ENCODE results near the gene UBE2G1. TPM values are rescaled to one million over a fixed set of nuclear protein-coding genes. Genes with fewer than 3 reads are reported as not detected.

Gene UBE2G1
- total and polyA plus RNA-seq, 4 donors, result 8.0 to 47.5 (median 34.4) TPM

- WGBS, 2 donors, result 97 to 98% methylated on average over 4 of the region's 4 CpGs
- Histone ChIP-seq H3K4me1 (ENCODE audit: control insufficient read depth in 5 of 5, insufficient read depth in 5 of 5, low read length in 5 of 5) (peaks cover 0 to 20% (median 0%) of the 10 kb centered on the region in 5 donors), H3K9ac (ENCODE audit: insufficient read depth in 1 of 2, low read length in 2 of 2) (no peak overlapping the region), H3K27ac (ENCODE audit: low read depth in 1 of 2, low read length in 1 of 2) (no peak overlapping the region), H3K27me3 (ENCODE audit: control insufficient read depth in 3 of 3, insufficient read depth in 3 of 3, low read length in 2 of 3) (no peaks in the 10 kb centered on the region), H3K4me3 (no peak overlapping the region), H3K36me3 (ENCODE audit: control insufficient read depth in 4 of 4, insufficient read depth in 4 of 4, low read length in 4 of 4) (peaks cover 0 to 4% (median 0%) of the 10 kb centered on the region in 4 donors), H3K9me3 (ENCODE audit: control insufficient read depth in 4 of 4, insufficient read depth in 3 of 4, low read length in 3 of 4) (no peaks in the 10 kb centered on the region)
- ATAC-seq (ENCODE audit: insufficient read depth, low FRiP score) (no peak), DNase-seq (no peak)
- TF ChIP-seq, protein P1, sequence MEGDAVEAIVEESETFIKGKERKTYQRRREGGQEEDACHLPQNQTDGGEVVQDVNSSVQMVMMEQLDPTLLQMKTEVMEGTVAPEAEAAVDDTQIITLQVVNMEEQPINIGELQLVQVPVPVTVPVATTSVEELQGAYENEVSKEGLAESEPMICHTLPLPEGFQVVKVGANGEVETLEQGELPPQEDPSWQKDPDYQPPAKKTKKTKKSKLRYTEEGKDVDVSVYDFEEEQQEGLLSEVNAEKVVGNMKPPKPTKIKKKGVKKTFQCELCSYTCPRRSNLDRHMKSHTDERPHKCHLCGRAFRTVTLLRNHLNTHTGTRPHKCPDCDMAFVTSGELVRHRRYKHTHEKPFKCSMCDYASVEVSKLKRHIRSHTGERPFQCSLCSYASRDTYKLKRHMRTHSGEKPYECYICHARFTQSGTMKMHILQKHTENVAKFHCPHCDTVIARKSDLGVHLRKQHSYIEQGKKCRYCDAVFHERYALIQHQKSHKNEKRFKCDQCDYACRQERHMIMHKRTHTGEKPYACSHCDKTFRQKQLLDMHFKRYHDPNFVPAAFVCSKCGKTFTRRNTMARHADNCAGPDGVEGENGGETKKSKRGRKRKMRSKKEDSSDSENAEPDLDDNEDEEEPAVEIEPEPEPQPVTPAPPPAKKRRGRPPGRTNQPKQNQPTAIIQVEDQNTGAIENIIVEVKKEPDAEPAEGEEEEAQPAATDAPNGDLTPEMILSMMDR (IDR thresholded peaks at IDR 0.05; ENCODE audit: control extremely low read depth, extremely low read depth), result no peak
These were observed 8.3 kb downstream of the UBE2G1 start for GRCh38 chr17:4358154-4358553.

- 93 to 97% methylated on average over 1 of the region's 1 CpG for WGBS, 2 donors
- Histone ChIP-seq H3K4me3 (no peak overlapping the region), H3K27ac (ENCODE audit: low read depth in 1 of 2, low read length in 1 of 2) (no peak overlapping the region), H3K4me1 (ENCODE audit: control insufficient read depth in 5 of 5, insufficient read depth in 5 of 5, low read length in 5 of 5) (peaks cover 0 to 20% (median 0%) of the 10 kb centered on the region in 5 donors), H3K9ac (ENCODE audit: insufficient read depth in 1 of 2, low read length in 2 of 2) (no peak overlapping the region), H3K9me3 (ENCODE audit: control insufficient read depth in 4 of 4, insufficient read depth in 3 of 4, low read length in 3 of 4) (no peaks in the 10 kb centered on the region), H3K27me3 (ENCODE audit: control insufficient read depth in 3 of 3, insufficient read depth in 3 of 3, low read length in 2 of 3) (no peaks in the 10 kb centered on the region), H3K36me3 (ENCODE audit: control insufficient read depth in 4 of 4, insufficient read depth in 4 of 4, low read length in 4 of 4) (peaks cover 0 to 3% (median 0%) of the 10 kb centered on the region in 4 donors)
- ATAC-seq (ENCODE audit: insufficient read depth, low FRiP score), result no peak
- DNase-seq, result no peak
- TF ChIP-seq, protein P1 (IDR thresholded peaks at IDR 0.05; ENCODE audit: control extremely low read depth, extremely low read depth), result no peak
These were observed 8.8 kb downstream of the UBE2G1 start for GRCh38 chr17:4357671-4358070.

DNA sequence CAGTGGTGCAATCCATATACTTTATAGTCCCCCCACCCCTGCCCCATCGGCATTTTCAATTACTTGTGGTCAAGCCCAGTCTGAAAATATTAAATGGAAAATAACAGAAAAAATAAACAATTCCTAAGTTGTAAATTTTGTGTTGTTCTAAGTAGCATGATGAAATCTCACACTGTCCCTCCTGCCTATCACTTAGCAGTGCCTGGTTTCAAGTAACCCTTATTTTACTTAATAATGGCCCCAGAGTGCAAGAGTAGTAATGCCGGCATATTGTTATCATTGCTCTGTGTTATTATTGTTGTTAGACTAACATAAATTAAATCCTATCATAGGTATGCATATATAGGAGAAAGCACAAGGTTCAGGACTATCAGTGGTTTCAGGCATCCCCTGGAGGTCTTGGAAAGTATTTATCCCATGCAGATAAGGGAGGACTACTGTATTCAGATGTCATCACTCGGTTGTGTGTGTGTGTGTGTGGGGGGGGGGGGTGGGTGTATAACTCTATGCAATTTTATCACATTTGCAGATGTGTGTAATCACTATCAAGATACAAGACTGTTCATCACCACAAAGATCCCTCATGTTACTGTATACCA lies 9.3 kb downstream of the UBE2G1 start:
- TF ChIP-seq, protein P1 (IDR thresholded peaks at IDR 0.05; ENCODE audit: control extremely low read depth, extremely low read depth), result no peak
- no peak overlapping the region for H3K9ac ChIP-seq (ENCODE audit: insufficient read depth in 1 of 2, low read length in 2 of 2)
- H3K4me3 ChIP-seq, result no peak overlapping the region
- ATAC-seq (ENCODE audit: insufficient read depth, low FRiP score) (no peak), DNase-seq (no peak)
- no peaks in the 10 kb centered on the region for H3K27me3 ChIP-seq (ENCODE audit: control insufficient read depth in 3 of 3, insufficient read depth in 3 of 3, low read length in 2 of 3)
- no peaks in the 10 kb centered on the region for H3K9me3 ChIP-seq (ENCODE audit: control insufficient read depth in 4 of 4, insufficient read depth in 3 of 4, low read length in 3 of 4)
- WGBS, 2 donors, result 80 to 88% methylated on average over 3 of the region's 3 CpGs
- no peaks in the 10 kb centered on the region for H3K36me3 ChIP-seq (ENCODE audit: control insufficient read depth in 4 of 4, insufficient read depth in 4 of 4, low read length in 4 of 4)
- H3K4me1 ChIP-seq (ENCODE audit: control insufficient read depth in 5 of 5, insufficient read depth in 5 of 5, low read length in 5 of 5), result peaks cover 0 to 20% (median 0%) of the 10 kb centered on the region in 5 donors
- H3K27ac ChIP-seq (ENCODE audit: low read depth in 1 of 2, low read length in 1 of 2), result no peak overlapping the region

Data from lung (tissue), 12 donors.